ENCODE data around the gene TMEM236. TPM values are rescaled to one million over a fixed set of nuclear protein-coding genes. Genes with fewer than 3 reads are reported as not detected.

Gene TMEM236
- total RNA-seq, 1 experiment from 2014 or later: 0.04 TPM

DNA sequence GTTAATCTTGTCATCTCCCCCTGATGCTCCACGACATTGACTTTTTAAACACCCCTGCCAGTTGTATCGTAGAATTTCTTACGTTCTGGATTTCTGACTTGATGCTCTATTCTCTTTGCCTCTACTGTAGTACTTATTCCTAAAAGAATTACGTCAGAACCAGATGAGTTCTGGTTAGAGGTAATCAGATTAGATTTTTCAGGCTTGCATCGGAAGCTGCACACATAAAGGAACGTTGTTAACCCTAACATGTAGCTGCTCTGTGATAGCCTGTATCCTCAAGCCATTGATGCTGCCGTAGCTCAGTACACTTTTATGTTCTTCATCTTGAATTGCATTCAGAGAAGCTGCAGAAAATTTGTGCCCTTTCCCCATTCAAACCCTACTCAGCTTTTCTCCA is 26.3 kb upstream of the TMEM236 start:
- no peaks in the 10 kb centered on the region for H3K36me3 ChIP-seq (ENCODE audit: low read depth, low read length)
- DNase-seq: no peak
- no TSS peak for BruUV-seq (replicated peaks)
- H3K4me3 ChIP-seq (ENCODE audit: low read length): no peak overlapping the region
- no peaks in the 10 kb centered on the region for H3K9me2 ChIP-seq (replicated peaks; ENCODE audit: low read length)
- TF ChIP-seq EZH2phosphoT487 (IDR thresholded peaks at IDR 0.05; ENCODE audit: borderline replicate concordance, low read length) (no peak), EZH2 (IDR thresholded peaks at IDR 0.05; ENCODE audit: low read length, unreplicated experiment) (no peak)
- TF ChIP-seq, protein P1, sequence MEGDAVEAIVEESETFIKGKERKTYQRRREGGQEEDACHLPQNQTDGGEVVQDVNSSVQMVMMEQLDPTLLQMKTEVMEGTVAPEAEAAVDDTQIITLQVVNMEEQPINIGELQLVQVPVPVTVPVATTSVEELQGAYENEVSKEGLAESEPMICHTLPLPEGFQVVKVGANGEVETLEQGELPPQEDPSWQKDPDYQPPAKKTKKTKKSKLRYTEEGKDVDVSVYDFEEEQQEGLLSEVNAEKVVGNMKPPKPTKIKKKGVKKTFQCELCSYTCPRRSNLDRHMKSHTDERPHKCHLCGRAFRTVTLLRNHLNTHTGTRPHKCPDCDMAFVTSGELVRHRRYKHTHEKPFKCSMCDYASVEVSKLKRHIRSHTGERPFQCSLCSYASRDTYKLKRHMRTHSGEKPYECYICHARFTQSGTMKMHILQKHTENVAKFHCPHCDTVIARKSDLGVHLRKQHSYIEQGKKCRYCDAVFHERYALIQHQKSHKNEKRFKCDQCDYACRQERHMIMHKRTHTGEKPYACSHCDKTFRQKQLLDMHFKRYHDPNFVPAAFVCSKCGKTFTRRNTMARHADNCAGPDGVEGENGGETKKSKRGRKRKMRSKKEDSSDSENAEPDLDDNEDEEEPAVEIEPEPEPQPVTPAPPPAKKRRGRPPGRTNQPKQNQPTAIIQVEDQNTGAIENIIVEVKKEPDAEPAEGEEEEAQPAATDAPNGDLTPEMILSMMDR (conservative IDR thresholded peaks at IDR 0.05; ENCODE audit: low read depth, low read length): no peak
- no peaks in the 10 kb centered on the region for H3K9me3 ChIP-seq (ENCODE audit: low read length)
- CTCF ChIA-PET: no interaction called here
- H2AFZ ChIP-seq (ENCODE audit: low read length): no peak overlapping the region
- H4K20me1 ChIP-seq (ENCODE audit: low read length): no peaks in the 10 kb centered on the region
- no peak overlapping the region for H3K4me2 ChIP-seq (ENCODE audit: low read length)
- intact Hi-C loops (cut with micrococcal nuclease): no loop called here
- ATAC-seq: no peak
- H3F3A ChIP-seq (ENCODE audit: low read length, unreplicated experiment): no peaks in the 10 kb centered on the region
- no peak overlapping the region for H3K27ac ChIP-seq (ENCODE audit: low read length)
- no peak overlapping the region for H3K9ac ChIP-seq (ENCODE audit: low read length)
- H3K4me1 ChIP-seq (ENCODE audit: insufficient read depth, low read length): no peaks in the 10 kb centered on the region
- H3K27me3 ChIP-seq (ENCODE audit: low read length): no peaks in the 10 kb centered on the region
- POLR2A ChIA-PET (ENCODE audit: unreplicated experiment): no interaction called here
- H3K79me2 ChIP-seq (ENCODE audit: low read length): no peaks in the 10 kb centered on the region

DNA sequence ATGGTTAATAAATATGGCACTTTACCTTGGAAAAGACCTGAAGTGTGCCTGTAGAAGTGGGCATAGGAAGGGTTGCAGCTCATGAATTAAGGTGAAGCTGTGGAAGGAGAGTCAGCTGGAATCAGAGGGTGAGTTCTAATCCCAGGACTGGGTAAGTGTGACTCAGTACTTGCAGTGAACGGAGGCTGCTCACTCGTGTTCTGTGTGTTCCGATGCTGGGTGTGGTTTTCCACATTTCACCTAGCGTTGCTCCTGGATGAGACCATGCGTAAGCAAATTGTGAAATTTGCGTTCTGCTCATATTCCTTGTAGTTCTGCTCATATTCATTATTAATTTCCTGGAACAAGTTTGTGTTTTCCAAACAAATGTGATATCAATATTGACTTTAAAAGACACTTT is 22.4 kb upstream of the TMEM236 start:
- ChIA-PET POLR2A (ENCODE audit: unreplicated experiment) (no interaction called here), CTCF (no interaction called here)
- no peak overlapping the region for H3K4me3 ChIP-seq (ENCODE audit: low read length)
- H2AFZ ChIP-seq (ENCODE audit: low read length): no peak overlapping the region
- TF ChIP-seq EZH2 (IDR thresholded peaks at IDR 0.05; ENCODE audit: low read length, unreplicated experiment) (no peak), EZH2phosphoT487 (IDR thresholded peaks at IDR 0.05; ENCODE audit: borderline replicate concordance, low read length) (no peak)
- TF ChIP-seq, protein P1 (conservative IDR thresholded peaks at IDR 0.05; ENCODE audit: low read depth, low read length): no peak
- no peaks in the 10 kb centered on the region for H3K79me2 ChIP-seq (ENCODE audit: low read length)
- H3K27me3 ChIP-seq (ENCODE audit: low read length): no peaks in the 10 kb centered on the region
- H3K4me1 ChIP-seq (ENCODE audit: insufficient read depth, low read length): no peaks in the 10 kb centered on the region
- intact Hi-C loops (cut with micrococcal nuclease): no loop called here
- no peak overlapping the region for H3K4me2 ChIP-seq (ENCODE audit: low read length)
- no peaks in the 10 kb centered on the region for H3K9me2 ChIP-seq (replicated peaks; ENCODE audit: low read length)
- no peak for ATAC-seq
- H3F3A ChIP-seq (ENCODE audit: low read length, unreplicated experiment): no peaks in the 10 kb centered on the region
- H3K9ac ChIP-seq (ENCODE audit: low read length): no peak overlapping the region
- no peak for DNase-seq
- H4K20me1 ChIP-seq (ENCODE audit: low read length): no peaks in the 10 kb centered on the region
- no peak overlapping the region for H3K27ac ChIP-seq (ENCODE audit: low read length)
- no peaks in the 10 kb centered on the region for H3K9me3 ChIP-seq (ENCODE audit: low read length)
- BruUV-seq (replicated peaks): no TSS peak
- H3K36me3 ChIP-seq (ENCODE audit: low read depth, low read length): no peaks in the 10 kb centered on the region

DNA sequence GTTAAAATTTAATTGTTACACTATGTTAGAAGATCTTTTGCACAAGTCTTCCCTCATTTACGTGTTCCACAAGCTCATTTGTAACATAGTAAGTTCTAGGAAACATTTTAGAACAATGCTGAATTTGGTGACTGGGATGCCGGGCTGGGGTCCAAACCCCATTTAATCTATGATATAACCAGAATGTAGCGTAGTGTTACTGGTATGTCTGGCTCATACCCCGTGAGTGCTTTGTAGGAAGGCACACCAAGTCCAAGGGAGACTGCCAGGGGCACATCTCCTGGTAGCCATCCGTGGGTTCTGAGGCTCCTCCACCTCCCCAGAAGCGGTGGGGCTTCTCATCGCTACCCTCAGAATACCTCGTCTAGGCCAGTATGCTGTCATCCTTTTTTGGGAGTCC is 21.3 kb upstream of the TMEM236 start:
- Histone ChIP-seq H4K20me1 (ENCODE audit: low read length) (no peaks in the 10 kb centered on the region), H3K9ac (ENCODE audit: low read length) (no peak overlapping the region), H3K4me2 (ENCODE audit: low read length) (no peak overlapping the region), H3K27me3 (ENCODE audit: low read length) (no peaks in the 10 kb centered on the region), H3K9me3 (ENCODE audit: low read length) (no peaks in the 10 kb centered on the region), H2AFZ (ENCODE audit: low read length) (no peak overlapping the region), H3K4me3 (ENCODE audit: low read length) (no peak overlapping the region), H3K27ac (ENCODE audit: low read length) (no peak overlapping the region), H3K79me2 (ENCODE audit: low read length) (no peaks in the 10 kb centered on the region), H3F3A (ENCODE audit: low read length, unreplicated experiment) (no peaks in the 10 kb centered on the region), H3K9me2 (replicated peaks; ENCODE audit: low read length) (no peaks in the 10 kb centered on the region), H3K36me3 (ENCODE audit: low read depth, low read length) (no peaks in the 10 kb centered on the region), H3K4me1 (ENCODE audit: insufficient read depth, low read length) (no peaks in the 10 kb centered on the region)
- TF ChIP-seq EZH2phosphoT487 (IDR thresholded peaks at IDR 0.05; ENCODE audit: borderline replicate concordance, low read length): no peak
- TF ChIP-seq, protein P1 (conservative IDR thresholded peaks at IDR 0.05; ENCODE audit: low read depth, low read length): no peak
- no peak for TF ChIP-seq EZH2 (IDR thresholded peaks at IDR 0.05; ENCODE audit: low read length, unreplicated experiment)
- no TSS peak for BruUV-seq (replicated peaks)
- ATAC-seq: no peak
- ChIA-PET POLR2A (ENCODE audit: unreplicated experiment) (no interaction called here), CTCF (no interaction called here)
- intact Hi-C loops (cut with micrococcal nuclease): no loop called here
- no peak for DNase-seq
